ENCODE data around the gene SIX1.

- TF ChIP-seq POLR2A (IDR thresholded peaks at IDR 0.05) (no peak), CTCF (IDR thresholded peaks at IDR 0.05) (no peak), EP300 (IDR thresholded peaks at IDR 0.05) (no peak)
These were observed 13.7 kb upstream of the SIX1 start for GRCh38 chr14:60662982-60663381.
